GM23248 (cell line): ENCODE results near the gene KRTAP2-1.

ENCODE experiments used
- EZH2 ChIP-seq: fragments of 200-600 bp; sonication (generic); IDR thresholded peaks from 2 replicates; pipeline ENCODE4 v1.6.1; 2018; ENCODE audit warnings: antibody characterized with exemption, mild to moderate bottlenecking; ENCODE audit not compliant: insufficient read depth, poor library complexity, severe bottlenecking
- EZH2phosphoT487 ChIP-seq: fragments of 200-600 bp; sonication (generic); IDR thresholded peaks from 2 replicates; pipeline ENCODE4 v1.6.1; 2018; ENCODE audit warnings: antibody characterized with exemption, moderate library complexity, mild to moderate bottlenecking, low read depth; ENCODE audit not compliant: insufficient read depth

GRCh38 chr17:41065829-41066624, 18.9 kb upstream of the KRTAP2-1 start, which contains the start of gene KRTAP2-4:
- no peak for TF ChIP-seq EZH2phosphoT487
- TF ChIP-seq EZH2, result no peak
